PC-3 (cell line): ENCODE results near the gene AKIRIN2. TPM values are rescaled to one million over a fixed set of nuclear protein-coding genes. Genes with fewer than 3 reads are reported as not detected.

ENCODE experiments used
- ATAC-seq: fragments of 200-7000 bp; cut with Tn5 transposase; 2 replicates; pipeline ENCODE4 v1.9.1; 2020; ENCODE audit warnings: mild to moderate bottlenecking, moderate library complexity
- BruUV-seq: library from RNA; stranded (reverse); fragments of 400-500 nt; replicated peaks from 2 replicates; lab custom pipeline; 2021; lab: Mats Ljungman, UMichigan
- CTCF ChIA-PET: fragments of 300-600 bp; sonication (Branson Sonifier 250); formaldehyde crosslinking; loops from one replicate; lab custom pipeline; 2022; ENCODE audit warnings: antibody characterized with exemption; lab: Charles Lee
- POLR2A ChIA-PET: fragments of 300-600 bp; sonication (Branson Sonifier 250); formaldehyde crosslinking; loops from one replicate; lab custom pipeline; 2022; ENCODE audit warnings: antibody characterized with exemption; ENCODE audit not compliant: unreplicated experiment; lab: Charles Lee
- DNase-seq: peaks from one replicate; pipeline ENCODE4 v3.0.0-alpha.2; 2015
- H2AFZ ChIP-seq: fragments of 300-600 bp; sonication (generic); 2 replicates; pipeline ENCODE4 v1.6.0; 2016; ENCODE audit warnings: antibody characterized with exemption, low read length
- H3F3A ChIP-seq: fragments of 300-600 bp; sonication (generic); one replicate; pipeline ENCODE4 v1.6.0; 2017; ENCODE audit warnings: antibody characterized with exemption, low read length, control low read depth, mild to moderate bottlenecking; ENCODE audit not compliant: unreplicated experiment
- H3K27ac ChIP-seq: fragments of 300-600 bp; sonication (generic); 2 replicates; pipeline ENCODE4 v1.5.1; 2016; ENCODE audit warnings: mild to moderate bottlenecking, low read length
- H3K27me3 ChIP-seq: fragments of 300-600 bp; sonication (generic); 2 replicates; pipeline ENCODE4 v1.6.1; 2016; ENCODE audit warnings: low read length, mixed read lengths
- H3K36me3 ChIP-seq: fragments of 300-600 bp; sonication (generic); 2 replicates; pipeline ENCODE4 v1.6.1; 2016; ENCODE audit warnings: low read depth, mixed run types, low read length, mixed read lengths
- H3K4me1 ChIP-seq: fragments of 300-600 bp; sonication (generic); 2 replicates; pipeline ENCODE4 v1.5.1; 2016; ENCODE audit warnings: low read length; ENCODE audit not compliant: insufficient read depth
- H3K4me2 ChIP-seq: fragments of 300-600 bp; sonication (generic); 2 replicates; pipeline ENCODE4 v1.6.0; 2016; ENCODE audit warnings: low read length
- H3K4me3 ChIP-seq: fragments of 300-600 bp; sonication (generic); 2 replicates; pipeline ENCODE4 v1.5.1; 2016; ENCODE audit warnings: mild to moderate bottlenecking, low read length, mixed read lengths
- H3K79me2 ChIP-seq: fragments of 300-600 bp; sonication (generic); 2 replicates; pipeline ENCODE4 v1.6.1; 2017; ENCODE audit warnings: low read length, mixed read lengths
- H3K9ac ChIP-seq: fragments of 300-600 bp; sonication (generic); 2 replicates; pipeline ENCODE4 v1.6.0; 2016; ENCODE audit warnings: mild to moderate bottlenecking, low read length
- H3K9me2 ChIP-seq: fragments of 300-600 bp; sonication (generic); replicated peaks from 2 replicates; pipeline ENCODE4 v1.6.1; 2016; ENCODE audit warnings: mixed run types, low read length, mixed read lengths
- H3K9me3 ChIP-seq: fragments of 300-600 bp; sonication (generic); 2 replicates; pipeline ENCODE4 v1.6.1; 2016; ENCODE audit warnings: low read length, mixed read lengths
- H4K20me1 ChIP-seq: fragments of 300-600 bp; sonication (generic); 2 replicates; pipeline ENCODE4 v1.6.1; 2016; ENCODE audit warnings: low read length, mixed read lengths
- EZH2 ChIP-seq: fragments of 300-600 bp; sonication (generic); IDR thresholded peaks from one replicate; pipeline ENCODE4 v1.6.1; 2017; ENCODE audit warnings: antibody characterized with exemption, mild to moderate bottlenecking, low read length; ENCODE audit not compliant: unreplicated experiment
- EZH2phosphoT487 ChIP-seq: fragments of 300-600 bp; sonication (generic); IDR thresholded peaks from 2 replicates; pipeline ENCODE4 v1.6.1; 2018; ENCODE audit warnings: mild to moderate bottlenecking, antibody characterized with exemption, low read length, borderline replicate concordance
- intact Hi-C: fragments of 100-400 bp; cut with micrococcal nuclease; formaldehyde crosslinking; loops from 2 replicates; pipeline ENCODE4 v1.9.0; 2023
- total RNA-seq: library from RNA; depleted of rRNA; stranded (reverse); fragments of >200 nt; gene quantifications from 2 replicates; pipeline ENCODE4 v1.2.3, GENCODE V29; 2014
- TF ChIP-seq, protein P1 (sequence below): fragments of 300-600 bp; sonication (generic); conservative IDR thresholded peaks from 2 replicates; pipeline ENCODE4 v1.5.1; 2017; ENCODE audit warnings: antibody characterized with exemption, low read depth, mild to moderate bottlenecking, low read length

The AKIRIN2 gene
- total RNA-seq, 1 experiment from 2014 or later, result 15.1 TPM

DNA sequence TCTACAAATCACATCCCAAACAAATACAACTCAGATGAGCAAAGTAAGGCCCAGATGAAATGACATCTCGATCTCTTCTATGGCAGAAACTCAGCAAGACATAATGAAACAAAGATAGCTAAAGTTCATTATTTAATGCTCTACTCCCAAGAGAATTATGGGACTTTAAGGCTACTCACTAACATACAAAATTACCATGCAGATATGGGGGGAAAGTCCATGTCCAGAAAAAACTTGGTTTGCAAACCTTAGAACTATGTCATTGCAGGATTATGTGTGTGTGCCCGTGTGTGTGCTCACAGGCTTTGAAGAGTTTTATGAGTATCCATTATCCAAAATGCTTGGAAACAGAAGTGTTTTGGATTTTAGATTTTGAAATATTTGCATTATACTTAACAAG is 34.0 kb downstream of the AKIRIN2 start:
- no peak for DNase-seq
- no peak overlapping the region for H3K27ac ChIP-seq
- H2AFZ ChIP-seq, result no peak overlapping the region
- no peaks in the 10 kb centered on the region for H3K9me2 ChIP-seq
- H3K36me3 ChIP-seq, result peaks cover 3% of the 10 kb centered on the region
- H4K20me1 ChIP-seq, result no peaks in the 10 kb centered on the region
- H3K27me3 ChIP-seq, result no peaks in the 10 kb centered on the region
- H3K79me2 ChIP-seq, result no peaks in the 10 kb centered on the region
- no TSS peak for BruUV-seq
- H3K4me3 ChIP-seq, result no peak overlapping the region
- intact Hi-C loops, result no loop called here
- H3F3A ChIP-seq, result no peaks in the 10 kb centered on the region
- CTCF ChIA-PET, result no interaction called here
- no peak for ATAC-seq
- H3K9me3 ChIP-seq, result no peaks in the 10 kb centered on the region
- TF ChIP-seq EZH2phosphoT487 (no peak), EZH2 (no peak)
- TF ChIP-seq, protein P1, sequence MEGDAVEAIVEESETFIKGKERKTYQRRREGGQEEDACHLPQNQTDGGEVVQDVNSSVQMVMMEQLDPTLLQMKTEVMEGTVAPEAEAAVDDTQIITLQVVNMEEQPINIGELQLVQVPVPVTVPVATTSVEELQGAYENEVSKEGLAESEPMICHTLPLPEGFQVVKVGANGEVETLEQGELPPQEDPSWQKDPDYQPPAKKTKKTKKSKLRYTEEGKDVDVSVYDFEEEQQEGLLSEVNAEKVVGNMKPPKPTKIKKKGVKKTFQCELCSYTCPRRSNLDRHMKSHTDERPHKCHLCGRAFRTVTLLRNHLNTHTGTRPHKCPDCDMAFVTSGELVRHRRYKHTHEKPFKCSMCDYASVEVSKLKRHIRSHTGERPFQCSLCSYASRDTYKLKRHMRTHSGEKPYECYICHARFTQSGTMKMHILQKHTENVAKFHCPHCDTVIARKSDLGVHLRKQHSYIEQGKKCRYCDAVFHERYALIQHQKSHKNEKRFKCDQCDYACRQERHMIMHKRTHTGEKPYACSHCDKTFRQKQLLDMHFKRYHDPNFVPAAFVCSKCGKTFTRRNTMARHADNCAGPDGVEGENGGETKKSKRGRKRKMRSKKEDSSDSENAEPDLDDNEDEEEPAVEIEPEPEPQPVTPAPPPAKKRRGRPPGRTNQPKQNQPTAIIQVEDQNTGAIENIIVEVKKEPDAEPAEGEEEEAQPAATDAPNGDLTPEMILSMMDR, result no peak
- no peaks in the 10 kb centered on the region for H3K4me1 ChIP-seq
- POLR2A ChIA-PET, result no interaction called here
- no peak overlapping the region for H3K4me2 ChIP-seq
- no peak overlapping the region for H3K9ac ChIP-seq

DNA sequence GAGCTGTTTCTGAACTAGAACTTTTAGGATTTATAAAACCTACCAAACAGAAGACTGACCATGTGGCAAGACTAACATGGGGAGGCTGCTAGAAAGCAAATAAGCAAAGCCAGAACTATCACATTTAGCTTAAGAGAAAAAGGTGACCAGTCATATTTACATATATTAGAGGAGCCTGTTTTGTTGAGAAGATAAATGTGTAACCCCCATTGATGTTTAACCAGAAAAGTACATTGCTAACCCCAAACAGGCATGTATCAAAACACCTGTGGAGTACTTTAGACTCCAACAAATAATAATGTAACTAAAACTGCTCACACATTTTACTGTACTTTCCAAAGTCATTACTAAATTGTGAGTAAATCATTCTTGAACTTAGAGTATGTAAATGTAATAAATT is 35.0 kb downstream of the AKIRIN2 start:
- no peak overlapping the region for H3K4me2 ChIP-seq
- intact Hi-C loops, result no loop called here
- H3K27ac ChIP-seq, result no peak overlapping the region
- ATAC-seq (no peak), DNase-seq (no peak)
- peaks cover 3% of the 10 kb centered on the region; the same call in 1 of the 2 replicates for H3K36me3 ChIP-seq
- no peaks in the 10 kb centered on the region for H3K27me3 ChIP-seq
- H3K9ac ChIP-seq, result no peak overlapping the region
- H3F3A ChIP-seq, result no peaks in the 10 kb centered on the region
- no peak overlapping the region for H2AFZ ChIP-seq
- ChIA-PET CTCF (no interaction called here), POLR2A (no interaction called here)
- H3K4me3 ChIP-seq, result no peak overlapping the region
- H3K9me3 ChIP-seq, result no peaks in the 10 kb centered on the region
- no peaks in the 10 kb centered on the region for H4K20me1 ChIP-seq
- no peaks in the 10 kb centered on the region for H3K9me2 ChIP-seq
- TF ChIP-seq, protein P1, result no peak
- TF ChIP-seq EZH2, result no peak
- no peak for TF ChIP-seq EZH2phosphoT487
- H3K79me2 ChIP-seq, result no peaks in the 10 kb centered on the region
- H3K4me1 ChIP-seq, result no peaks in the 10 kb centered on the region
- no TSS peak for BruUV-seq

DNA sequence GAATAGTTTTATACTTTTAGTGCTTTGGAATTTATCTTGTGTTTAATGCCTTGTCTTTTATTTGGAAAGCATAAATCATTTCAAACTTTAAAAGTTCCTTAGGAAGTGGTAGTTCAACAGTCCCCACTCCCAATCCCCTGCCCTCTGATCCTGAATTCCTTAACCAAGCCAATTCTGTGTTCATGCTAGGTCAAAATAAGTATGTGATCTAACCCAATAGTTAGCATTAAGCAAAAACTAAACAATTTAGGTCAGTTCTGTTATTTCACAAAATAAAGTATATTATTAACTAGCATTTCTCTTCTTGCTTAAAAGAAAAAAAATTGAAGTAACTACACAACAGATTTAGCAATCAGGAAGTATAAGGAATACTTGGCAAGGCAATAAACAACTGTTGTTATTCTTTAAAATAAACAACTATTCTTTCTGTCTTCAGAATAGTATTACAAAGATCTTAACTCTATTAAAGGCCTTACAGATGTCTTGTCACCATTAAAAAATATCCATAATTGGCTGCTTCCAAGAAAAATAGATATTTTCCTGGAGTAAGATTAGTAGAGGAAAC is 37.0 kb downstream of the AKIRIN2 start:
- no peaks in the 10 kb centered on the region for H3K27me3 ChIP-seq
- POLR2A ChIA-PET, result no interaction called here

More for the DNA sequence above, 37.0 kb downstream of the AKIRIN2 start:
- CTCF ChIA-PET, result no interaction called here
- no peaks in the 10 kb centered on the region for H4K20me1 ChIP-seq
- no peak overlapping the region for H3K4me3 ChIP-seq
- no peaks in the 10 kb centered on the region for H3K9me3 ChIP-seq
- H3F3A ChIP-seq, result no peaks in the 10 kb centered on the region
- intact Hi-C loops, result no loop called here
- H3K9me2 ChIP-seq, result no peaks in the 10 kb centered on the region
- no peak overlapping the region for H3K9ac ChIP-seq
- DNase-seq (no peak), ATAC-seq (no peak)
- no peaks in the 10 kb centered on the region for H3K79me2 ChIP-seq
- no peak overlapping the region for H3K4me2 ChIP-seq
- no peak for TF ChIP-seq EZH2phosphoT487
- TF ChIP-seq, protein P1, result no peak
- TF ChIP-seq EZH2, result no peak
- H3K27ac ChIP-seq, result no peak overlapping the region
- H3K36me3 ChIP-seq, result peaks cover 3% of the 10 kb centered on the region; the same call in 1 of the 2 replicates
- H2AFZ ChIP-seq, result no peak overlapping the region
- H3K4me1 ChIP-seq, result 0 out of 2 replicates have a peak, but pooled peaks cover under 1% of the 10 kb centered on the region
- BruUV-seq, result no TSS peak
